Endothelial cell of umbilical vein (primary cell): ENCODE data around the gene TRIM41. TPM values are rescaled to one million over a fixed set of nuclear protein-coding genes. Genes with fewer than 3 reads are reported as not detected.
"Not testable (repeated sequence)": the region's sequence is repeated elsewhere in the genome, so short reads cannot be mapped to it uniquely, and the experiment has no call there.

ENCODE experiments used
- BruUV-seq: library from RNA; stranded (reverse); fragments of 400-500 nt; replicated peaks from 2 replicates; lab custom pipeline; 2021; lab: Mats Ljungman, UMichigan
- CTCF ChIA-PET: fragments of 300-600, 350-600 bp; sonication (Branson Sonifier 250); formaldehyde crosslinking; loops from one replicate; lab custom pipeline; 2021; ENCODE audit warnings: antibody characterized with exemption, inconsistent platforms; lab: Charles Lee
- POLR2A ChIA-PET: fragments of 300-600, 350-600 bp; sonication (Branson Sonifier 250); formaldehyde crosslinking; loops from one replicate; lab custom pipeline; 2021; ENCODE audit warnings: antibody characterized with exemption, inconsistent platforms; lab: Charles Lee
- DNase-seq: peaks from one replicate; pipeline ENCODE4 v3.0.0-alpha.2; 2011; ENCODE audit warnings: low read depth, low spot score
- FAIRE-seq: peaks from 2 replicates; lab custom pipeline; 2011; peaks lifted over from hg19 to GRCh38; lab: Jason Lieb, UNC
- H2AFZ ChIP-seq: 2 replicates; pipeline ENCODE4 v1.6.0; 2012; ENCODE audit warnings: low read depth, low read length, control low read depth, inconsistent platforms
- H3K27ac ChIP-seq: 2 replicates; pipeline ENCODE4 v1.5.1; 2011; ENCODE audit warnings: low read depth, mild to moderate bottlenecking, control low read depth, low read length, moderate library complexity; ENCODE audit not compliant: insufficient read depth
- H3K27me3 ChIP-seq, 2 experiments: 2 replicates each; pipeline versions ENCODE4 v1.6.0 to v1.6.1; 2011; ENCODE audit warnings: low read length in 2 of 2, mixed read lengths in 1 of 2; ENCODE audit not compliant: control insufficient read depth in 2 of 2, insufficient read depth in 2 of 2
- H3K36me3 ChIP-seq, 2 experiments: 2 replicates in 1 of 2; 3 replicates in 1 of 2; pipeline ENCODE4 v1.5.1; 2011; ENCODE audit warnings: low read length in 2 of 2, mild to moderate bottlenecking in 1 of 2, moderate library complexity in 1 of 2; ENCODE audit not compliant: control insufficient read depth in 2 of 2, insufficient read depth in 2 of 2; ENCODE audit errors: extremely low read depth in 1 of 2
- H3K4me1 ChIP-seq: 3 replicates; pipeline ENCODE4 v1.5.1; 2011; ENCODE audit warnings: mild to moderate bottlenecking, low read length; ENCODE audit not compliant: control insufficient read depth, insufficient read depth; ENCODE audit errors: extremely low read depth
- H3K4me2 ChIP-seq: 2 replicates; pipeline ENCODE4 v1.6.1; 2011; ENCODE audit warnings: low read length, control low read depth, mixed read lengths; ENCODE audit not compliant: insufficient read depth
- H3K4me3 ChIP-seq, 3 experiments: fragments of 200-600 bp in 1 of 3; sonication (generic), shearing (Covaris generic) in 1 of 3; replicated peaks in 1 of 3; 2 replicates each; pipeline ENCODE4 v1.5.1; 2011 to 2016; ENCODE audit warnings: control low read depth in 3 of 3, low read length in 3 of 3, mild to moderate bottlenecking in 2 of 3, inconsistent platforms in 1 of 3, low read depth in 1 of 3, moderate library complexity in 1 of 3; ENCODE audit not compliant: insufficient read depth in 1 of 3
- H3K79me2 ChIP-seq: 2 replicates; pipeline ENCODE4 v1.6.0; 2012; ENCODE audit warnings: low read length, inconsistent platforms; ENCODE audit not compliant: control insufficient read depth, insufficient read depth
- H3K9ac ChIP-seq: replicated peaks from 2 replicates; pipeline ENCODE3; 2011; ENCODE audit warnings: low read length, control low read depth; ENCODE audit not compliant: insufficient read depth; ENCODE audit errors: extremely low read depth
- H3K9me1 ChIP-seq: replicated peaks from 3 replicates; pipeline ENCODE4 v1.6.0; 2011; ENCODE audit warnings: mild to moderate bottlenecking, low read length; ENCODE audit not compliant: control insufficient read depth, insufficient read depth; ENCODE audit errors: extremely low read depth
- H3K9me3 ChIP-seq: replicated peaks from 2 replicates; pipeline ENCODE4 v1.5.1; 2012; ENCODE audit warnings: low read length, inconsistent platforms; ENCODE audit not compliant: control insufficient read depth, insufficient read depth
- H4K20me1 ChIP-seq: replicated peaks from 2 replicates; pipeline ENCODE3; 2011; ENCODE audit warnings: mild to moderate bottlenecking, low read length; ENCODE audit not compliant: control insufficient read depth, insufficient read depth; ENCODE audit errors: extremely low read depth
- CTCF ChIP-seq, 2 donors: IDR thresholded peaks; 1 replicate in 1 of 2; 2 replicates in 1 of 2; pipeline ENCODE4 v1.5.1; 2011; ENCODE audit warnings: low read length in 2 of 2, mild to moderate bottlenecking in 2 of 2, moderate library complexity in 2 of 2, control low read depth in 1 of 2, inconsistent platforms in 1 of 2, low read depth in 1 of 2; ENCODE audit not compliant: insufficient read depth in 1 of 2; ENCODE audit errors: extremely low read depth in 1 of 2
- EZH2 ChIP-seq: IDR thresholded peaks from 2 replicates; pipeline ENCODE4 v1.6.1; 2012; ENCODE audit warnings: borderline replicate concordance, low read depth, mild to moderate bottlenecking, moderate library complexity, low read length, inconsistent platforms; ENCODE audit not compliant: severe bottlenecking
- FOS ChIP-seq: IDR thresholded peaks from 2 replicates; pipeline ENCODE4 v1.6.1; 2011; ENCODE audit warnings: mild to moderate bottlenecking, low read length, moderate library complexity, borderline replicate concordance; ENCODE audit not compliant: insufficient read depth
- GATA2 ChIP-seq: IDR thresholded peaks from 2 replicates; pipeline ENCODE4 v1.7.0; 2011; ENCODE audit warnings: low read depth, mild to moderate bottlenecking, moderate library complexity, mixed read lengths, low read length; ENCODE audit not compliant: insufficient read length, insufficient read depth
- JUN ChIP-seq: IDR thresholded peaks from 2 replicates; pipeline ENCODE4 v1.6.1; 2011; ENCODE audit warnings: borderline replicate concordance, low read depth; ENCODE audit not compliant: insufficient read length, insufficient read depth
- MAX ChIP-seq: IDR thresholded peaks from 2 replicates; pipeline ENCODE4 v1.6.1; 2011; ENCODE audit not compliant: insufficient read depth, insufficient read length
- MYC ChIP-seq: IDR thresholded peaks from one replicate; pipeline ENCODE4 v1.6.1; 2011; ENCODE audit warnings: mild to moderate bottlenecking, low read depth, low read length
- POLR2A ChIP-seq: IDR thresholded peaks from 2 replicates; pipeline ENCODE4 v1.6.1; 2012; ENCODE audit warnings: low read depth, mild to moderate bottlenecking, control low read depth, low read length
- POLR2AphosphoS5 ChIP-seq: IDR thresholded peaks from 2 replicates; pipeline ENCODE4 v1.6.1; 2012; ENCODE audit warnings: low read depth, mild to moderate bottlenecking, control low read depth, low read length, moderate library complexity; ENCODE audit not compliant: insufficient read depth
- dilution Hi-C: fragments of 300-500 bp; cut with MboI; formaldehyde crosslinking; loops from one replicate; pipeline ENCODE4 v1.15.0; 2019; ENCODE audit warnings: low sequenced_read_pairs; ENCODE audit not compliant: extremely low pct_ligation_motif_present
- intact Hi-C: fragments of 100-400 bp; cut with micrococcal nuclease; formaldehyde crosslinking; loops from one replicate; pipeline ENCODE4 v1.10.0; 2022
- polyA plus RNA-seq, 4 experiments: library from polyadenylated mRNA; depleted of rRNA in 3 of 4; stranded (reverse) in 3 of 4; unstranded in 1 of 4; fragments of >200 nt; gene quantifications; 2 replicates each; pipeline versions ENCODE4 v1.2.1 to v1.2.3, GENCODE V29; 2011 to 2012; ENCODE audit warnings: missing spikeins in 1 of 4
- total RNA-seq: library from RNA; stranded (reverse); gene quantifications from 2 replicates; pipeline ENCODE4 v1.2.3, GENCODE V29; 2021

Gene TRIM41
- total and polyA plus RNA-seq, 2 donors (not counting 3 experiments of a cell fraction or from before 2014, with no cell fraction given): 11.2 to 19.9 TPM

GRCh38 chr5:181281984-181282316 lies 58.9 kb downstream of the TRIM41 start:
- Histone ChIP-seq H3K4me2 (no peak overlapping the region), H4K20me1 (no peaks in the 10 kb centered on the region), H3K79me2 (no peaks in the 10 kb centered on the region), H2AFZ (no peak overlapping the region), H3K9me3 (no peaks in the 10 kb centered on the region), H3K9ac (no peak overlapping the region), H3K36me3 (no peaks in the 10 kb centered on the region), H3K4me1 (no peaks in the 10 kb centered on the region), H3K27ac (no peak overlapping the region), H3K9me1 (no peaks in the 10 kb centered on the region), H3K27me3 (peaks cover 0 to 1% of the 10 kb centered on the region in 2 experiments), H3K4me3 (no peak overlapping the region)
- no TSS peak for BruUV-seq
- intact Hi-C loops (no loop called here), dilution Hi-C loops (no loop called here)
- FAIRE-seq (no peak), DNase-seq (no peak)
- no peak for TF ChIP-seq CTCF (IDR thresholded peaks at IDR 0.05; ENCODE audit: extremely low read depth in 1 of 2, insufficient read depth in 1 of 2, low read depth in 1 of 2, low read length in 2 of 2)
- TF ChIP-seq MYC: no peak
- no peak for TF ChIP-seq GATA2
- no peak for TF ChIP-seq JUN
- no peak for TF ChIP-seq FOS
- TF ChIP-seq POLR2AphosphoS5: no peak
- no peak for TF ChIP-seq POLR2A
- no peak for TF ChIP-seq EZH2
- no peak for TF ChIP-seq MAX
- ChIA-PET CTCF (no interaction called here), POLR2A (no interaction called here)

DNA sequence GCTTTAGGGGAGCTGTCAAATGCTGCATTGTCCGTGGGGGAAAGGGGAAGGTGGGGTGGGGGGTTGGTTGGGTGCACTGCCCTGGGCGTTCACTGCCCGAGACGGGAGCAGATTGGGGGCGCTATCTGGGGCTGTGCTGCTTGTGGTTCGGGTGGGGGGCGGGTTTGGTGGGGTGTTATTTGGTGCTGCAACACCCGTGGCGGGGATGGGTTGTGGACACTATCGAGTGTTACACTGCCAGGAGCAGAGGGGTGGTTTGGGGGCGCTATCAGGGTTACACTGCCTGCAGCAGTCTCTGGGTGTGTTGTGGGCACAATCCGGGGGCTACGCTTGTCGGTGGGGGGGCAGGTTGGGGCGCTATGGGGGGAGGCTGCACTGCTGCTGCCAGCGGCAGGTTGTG lies 59.3 kb downstream of the TRIM41 start:
- dilution Hi-C loops, BruUV-seq, intact Hi-C loops, H3K4me1 ChIP-seq, CTCF ChIA-PET, H3K9ac ChIP-seq, H3K9me1 ChIP-seq, POLR2A ChIA-PET, H3K4me2 ChIP-seq, H3K9me3 ChIP-seq, H3K27ac ChIP-seq, H2AFZ ChIP-seq, FAIRE-seq, H3K79me2 ChIP-seq, H3K4me3 ChIP-seq, H3K27me3 ChIP-seq, DNase-seq, H3K36me3 ChIP-seq, H4K20me1 ChIP-seq: not testable (repeated sequence)
